Immature natural killer cell (primary cell): Measurements from ENCODE around the gene WNT6. TPM values are rescaled to one million over a fixed set of nuclear protein-coding genes. Genes with fewer than 3 reads are reported as not detected.
A peak's percentile ranks its signal among the peaks of the same experiment; 100 is the strongest.

Source experiments
- DNase-seq, 3 donors: peaks; one replicate each; pipeline ENCODE4 v3.0.0; 2022; ENCODE audit warnings: mixed read lengths in 1 of 3
- H3K27ac Mint-ChIP-seq, 6 donors: one replicate each; pipeline ENCODE4 v1.8.0; 2020; ENCODE audit warnings: mixed read lengths in 6 of 6, mild to moderate bottlenecking in 5 of 6, inconsistent platforms in 4 of 6, moderate library complexity in 3 of 6
- H3K27me3 Mint-ChIP-seq, 3 donors: one replicate each; pipeline ENCODE4 v1.8.0; 2020 to 2021; ENCODE audit warnings: low read depth in 3 of 3, mild to moderate bottlenecking in 3 of 3, mixed read lengths in 3 of 3, moderate library complexity in 3 of 3, inconsistent platforms in 1 of 3
- H3K36me3 Mint-ChIP-seq, 3 donors: one replicate each; pipeline ENCODE4 v1.8.0; 2020; ENCODE audit warnings: mixed read lengths in 3 of 3, inconsistent platforms in 2 of 3, mild to moderate bottlenecking in 2 of 3
- H3K4me1 Mint-ChIP-seq, 2 donors: one replicate each; pipeline ENCODE4 v1.8.0; 2020; ENCODE audit warnings: inconsistent platforms in 2 of 2, mild to moderate bottlenecking in 2 of 2, mixed read lengths in 2 of 2, moderate library complexity in 1 of 2
- H3K4me3 Mint-ChIP-seq, 5 donors: one replicate each; pipeline ENCODE4 v1.8.0; 2020; ENCODE audit warnings: mild to moderate bottlenecking in 5 of 5, mixed read lengths in 5 of 5, inconsistent platforms in 3 of 5, moderate library complexity in 3 of 5
- H3K9me3 Mint-ChIP-seq, 6 donors: one replicate each; pipeline ENCODE4 v1.8.0; 2020; ENCODE audit warnings: mild to moderate bottlenecking in 6 of 6, mixed read lengths in 6 of 6, inconsistent platforms in 4 of 6, moderate library complexity in 3 of 6
- polyA plus RNA-seq, 3 donors: library from polyadenylated mRNA; unstranded; fragments of 300-500 nt; fragmentation: Illumina TruSeq; gene quantifications; one replicate each; pipeline ENCODE4 v1.2.3, GENCODE V29; 2021

The WNT6 gene
- polyA plus RNA-seq, 3 donors from 2014 or later, result 0.22 TPM; not detected in 2

DNA sequence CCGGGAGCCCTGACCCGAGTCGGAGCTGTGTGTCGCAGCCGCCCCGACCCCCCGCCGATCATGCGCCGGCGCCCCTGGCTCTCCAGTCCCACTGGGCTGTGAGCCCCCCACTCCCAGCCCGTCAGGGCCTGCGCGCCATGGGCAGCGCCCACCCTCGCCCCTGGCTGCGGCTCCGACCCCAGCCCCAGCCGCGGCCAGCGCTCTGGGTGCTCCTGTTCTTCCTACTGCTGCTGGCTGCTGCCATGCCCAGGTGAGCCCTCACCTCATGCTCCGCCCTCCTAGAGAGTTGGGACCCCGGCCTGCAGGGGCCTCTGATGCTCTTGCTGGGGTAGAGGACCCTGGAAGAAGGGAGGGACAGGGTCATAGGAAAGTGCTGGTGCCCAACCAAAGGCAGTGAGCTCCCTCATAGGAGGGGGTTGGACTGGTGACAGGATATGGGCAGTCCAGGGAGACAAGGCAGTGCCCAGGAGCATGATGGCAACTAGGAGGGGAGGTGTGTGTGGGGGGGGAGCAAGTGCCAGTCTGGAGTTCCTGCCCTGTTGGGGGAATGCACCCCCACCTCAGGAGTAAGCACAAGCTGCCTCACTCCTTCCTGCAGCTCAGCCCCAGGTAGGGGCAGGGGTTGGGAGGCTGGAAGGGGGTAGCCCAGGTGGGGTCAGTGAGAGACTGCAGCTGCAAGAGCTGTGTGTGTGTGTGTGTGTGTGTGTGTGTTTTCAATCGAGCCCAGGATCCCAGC, 21.4 kb downstream of the WNT6 start:
- Mint-ChIP-seq H3K36me3 (peaks cover 0 to 5% (median 4%) of the 10 kb centered on the region in 3 donors), H3K9me3 (no peaks in the 10 kb centered on the region), H3K27me3 (peaks cover 24 to 30% (median 29%) of the 10 kb centered on the region in 3 donors), H3K27ac (peak overlapping the region in 4 of 6 donors; percentile 2 to 68 (median 20)), H3K4me3 (peak overlapping the region; percentile 44 to 65 (median 60)), H3K4me1 (peaks cover 11% of the 10 kb centered on the region in 2 donors)
- no peak for DNase-seq

GRCh38 chr2:218881744-218882460, 22.3 kb downstream of the WNT6 start:
- H3K36me3 Mint-ChIP-seq, result peaks cover 0 to 5% (median 4%) of the 10 kb centered on the region in 3 donors

GRCh38 chr2:218882461-218882816, 22.8 kb downstream of the WNT6 start:
- H3K4me1 Mint-ChIP-seq, result peaks cover 11% of the 10 kb centered on the region in 2 donors
- peaks cover 20 to 33% (median 23%) of the 10 kb centered on the region in 3 donors for H3K27me3 Mint-ChIP-seq
- peaks cover 0 to 5% (median 4%) of the 10 kb centered on the region in 3 donors for H3K36me3 Mint-ChIP-seq
- DNase-seq, result no peak
- H3K9me3 Mint-ChIP-seq, result no peaks in the 10 kb centered on the region
- H3K27ac Mint-ChIP-seq, result peak overlapping the region in 3 of 6 donors; percentile 20 to 77 (median 56)
- no peak overlapping the region for H3K4me3 Mint-ChIP-seq

More at GRCh38 chr2:218881744-218882460, 22.3 kb downstream of the WNT6 start:
- peaks cover 11% of the 10 kb centered on the region in 2 donors for H3K4me1 Mint-ChIP-seq
- H3K4me3 Mint-ChIP-seq, result peak overlapping the region in 2 of 5 donors; percentile 18 to 58
- no peaks in the 10 kb centered on the region for H3K9me3 Mint-ChIP-seq
- peak overlapping the region in 2 of 6 donors; percentile 56 to 77 for H3K27ac Mint-ChIP-seq
- H3K27me3 Mint-ChIP-seq, result peaks cover 21 to 30% (median 26%) of the 10 kb centered on the region in 3 donors
- DNase-seq, result no peak

DNA sequence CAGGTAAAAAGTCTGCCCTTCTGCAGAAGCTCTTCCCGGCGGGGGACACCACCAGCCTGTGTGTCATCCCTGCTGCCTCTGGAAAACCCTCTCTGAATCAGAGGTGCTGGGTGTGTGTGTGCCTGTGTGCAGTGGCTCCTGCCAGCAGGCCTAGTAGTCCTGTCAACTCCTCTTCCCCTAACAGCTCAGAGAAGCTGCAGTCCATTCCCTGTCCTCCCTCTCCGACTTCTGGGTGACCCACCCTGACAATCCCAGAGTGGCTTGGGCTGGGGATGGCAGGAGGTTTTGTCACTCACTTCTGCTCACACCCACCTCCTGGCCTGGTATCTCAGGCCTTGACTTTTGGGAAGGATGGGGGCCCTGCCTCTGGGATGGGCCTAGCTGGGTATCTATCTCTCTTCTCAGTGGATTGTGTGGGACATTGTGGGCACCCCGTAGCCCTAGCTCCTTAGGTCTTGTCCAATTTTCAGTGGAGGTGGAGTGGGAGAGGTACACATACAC, 23.3 kb downstream of the WNT6 start:
- Mint-ChIP-seq H3K27me3 (peaks cover 18 to 33% (median 23%) of the 10 kb centered on the region in 3 donors), H3K4me1 (peaks cover 11% of the 10 kb centered on the region in 2 donors), H3K27ac (peak overlapping the region in 2 of 6 donors; percentile 31 to 77), H3K9me3 (no peaks in the 10 kb centered on the region), H3K36me3 (peaks cover 0 to 5% (median 4%) of the 10 kb centered on the region in 3 donors), H3K4me3 (peak overlapping the region in 2 of 5 donors; percentile 30 to 34)
- DNase-seq, result no peak

- peaks cover 11% of the 10 kb centered on the region in 2 donors for H3K4me1 Mint-ChIP-seq
- H3K36me3 Mint-ChIP-seq, result peaks cover 0 to 5% (median 4%) of the 10 kb centered on the region in 3 donors
- no peaks in the 10 kb centered on the region for H3K9me3 Mint-ChIP-seq
- H3K4me3 Mint-ChIP-seq, result peak overlapping the region in 3 of 5 donors; percentile 26 to 34 (median 30)
- H3K27ac Mint-ChIP-seq, result peak overlapping the region in 1 of 6 donors; percentile 77
- peak in 1 of 3 donors; percentile 24 for DNase-seq
- peaks cover 18 to 29% (median 23%) of the 10 kb centered on the region in 3 donors for H3K27me3 Mint-ChIP-seq
Observed at GRCh38 chr2:218883491-218884490, 24.2 kb downstream of the WNT6 start.

GRCh38 chr2:218884519-218884918, 24.9 kb downstream of the WNT6 start:
- peaks cover 0 to 5% (median 4%) of the 10 kb centered on the region in 3 donors for H3K36me3 Mint-ChIP-seq
- peaks cover 18 to 27% (median 19%) of the 10 kb centered on the region in 3 donors for H3K27me3 Mint-ChIP-seq
- H3K4me3 Mint-ChIP-seq, result peak overlapping the region in 1 of 5 donors; percentile 26
- no peak for DNase-seq
- no peaks in the 10 kb centered on the region for H3K9me3 Mint-ChIP-seq
- H3K4me1 Mint-ChIP-seq, result peaks cover 6 to 7% of the 10 kb centered on the region in 2 donors
- peak overlapping the region in 1 of 6 donors; percentile 46 for H3K27ac Mint-ChIP-seq

DNA sequence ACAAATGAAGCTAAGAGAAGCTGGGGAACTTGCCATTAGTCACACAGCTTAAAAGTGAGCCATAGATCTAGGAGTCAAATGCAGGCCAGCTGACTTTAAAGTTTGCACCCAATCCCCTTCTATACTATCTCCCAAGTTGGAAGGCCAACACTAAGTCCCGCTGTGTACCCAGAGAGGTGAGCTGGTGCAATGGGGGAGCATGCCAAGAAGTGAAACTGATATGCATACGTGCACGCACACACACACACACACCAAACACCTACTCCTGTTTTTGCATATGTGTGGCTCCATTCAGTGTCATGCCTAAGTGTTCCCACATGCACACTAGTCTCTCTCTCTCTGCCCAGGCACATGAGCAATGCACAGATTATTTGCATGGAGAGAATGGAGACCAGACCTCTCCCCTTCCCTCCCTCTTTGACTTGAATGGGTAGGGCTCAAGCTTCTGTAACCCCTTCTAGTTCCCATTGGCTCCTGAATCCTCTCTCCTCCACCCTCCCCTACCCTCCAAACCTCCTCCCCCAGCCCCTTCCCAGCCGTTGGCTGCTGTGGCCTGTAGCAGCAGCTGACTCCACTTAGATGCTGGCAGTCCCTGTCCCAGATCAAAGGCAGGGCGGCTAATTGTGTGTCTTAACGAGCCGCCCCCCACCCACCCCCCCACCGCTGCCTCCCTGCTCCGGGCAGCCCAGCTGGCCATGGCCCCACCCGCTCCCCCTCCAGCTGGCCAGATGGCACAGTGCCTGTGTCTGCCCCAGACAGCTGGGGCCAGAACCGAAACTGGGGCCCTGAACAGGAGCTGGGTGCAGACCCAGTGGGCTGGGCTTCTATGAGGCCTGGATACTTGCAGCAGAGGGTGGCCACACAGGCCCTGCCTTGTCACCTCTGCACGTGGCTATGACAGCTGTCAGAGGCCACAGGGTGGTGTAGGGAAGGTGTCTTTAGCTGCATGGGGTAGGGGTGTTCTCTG, 26.7 kb downstream of the WNT6 start:
- H3K27ac Mint-ChIP-seq, result no peak overlapping the region
- H3K4me3 Mint-ChIP-seq, result no peak overlapping the region
- peaks cover 0 to 2% of the 10 kb centered on the region in 2 donors for H3K4me1 Mint-ChIP-seq
- no peaks in the 10 kb centered on the region for H3K9me3 Mint-ChIP-seq
- DNase-seq, result no peak
- peaks cover 17 to 20% (median 17%) of the 10 kb centered on the region in 3 donors for H3K27me3 Mint-ChIP-seq
- H3K36me3 Mint-ChIP-seq, result peaks cover 0 to 5% (median 4%) of the 10 kb centered on the region in 3 donors

DNA sequence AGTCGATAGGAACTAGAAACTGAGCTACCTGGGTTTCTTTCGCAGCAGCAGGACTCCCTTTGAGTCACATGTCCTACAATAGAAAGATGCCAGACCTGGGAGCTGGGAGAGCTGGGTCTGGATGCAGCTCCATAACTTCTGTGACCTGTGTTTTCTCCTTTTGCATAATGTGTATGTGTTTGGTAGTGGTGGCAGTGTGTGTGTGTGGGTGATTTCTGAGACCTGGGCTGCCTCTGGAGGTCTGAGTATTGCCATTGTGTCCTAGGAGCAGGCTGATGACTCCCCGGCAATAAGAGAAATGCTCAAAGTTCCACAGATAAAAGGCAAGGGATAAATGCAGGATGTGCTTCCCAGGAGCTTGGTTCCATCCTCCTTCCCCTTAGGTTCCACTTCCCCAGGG, 27.5 kb downstream of the WNT6 start:
- H3K27ac Mint-ChIP-seq, result no peak overlapping the region
- H3K27me3 Mint-ChIP-seq, result peaks cover 12 to 21% (median 16%) of the 10 kb centered on the region in 3 donors
- H3K9me3 Mint-ChIP-seq, result no peaks in the 10 kb centered on the region
- peaks cover 0 to 5% (median 4%) of the 10 kb centered on the region in 3 donors for H3K36me3 Mint-ChIP-seq
- no peak for DNase-seq
- no peak overlapping the region for H3K4me3 Mint-ChIP-seq
- H3K4me1 Mint-ChIP-seq, result peaks cover 4 to 5% of the 10 kb centered on the region in 2 donors

GRCh38 chr2:218888341-218888740, 28.7 kb downstream of the WNT6 start:
- Mint-ChIP-seq H3K4me3 (no peak overlapping the region), H3K27me3 (peaks cover 14 to 29% (median 25%) of the 10 kb centered on the region in 3 donors), H3K4me1 (peaks cover 13 to 17% of the 10 kb centered on the region in 2 donors), H3K9me3 (peaks cover 0 to 2% (median 0%) of the 10 kb centered on the region in 6 donors), H3K27ac (peak overlapping the region in 1 of 6 donors; percentile 38), H3K36me3 (peaks cover 0 to 5% (median 4%) of the 10 kb centered on the region in 3 donors)
- DNase-seq, result no peak

GRCh38 chr2:218889937-218890336, 30.3 kb downstream of the WNT6 start:
- DNase-seq, result no peak
- peak overlapping the region in 2 of 6 donors; percentile 64 to 94 for H3K27ac Mint-ChIP-seq
- peaks cover 0 to 2% (median 0%) of the 10 kb centered on the region in 6 donors for H3K9me3 Mint-ChIP-seq
- H3K4me3 Mint-ChIP-seq, result no peak overlapping the region
- H3K4me1 Mint-ChIP-seq, result peaks cover 26 to 30% of the 10 kb centered on the region in 2 donors
- H3K27me3 Mint-ChIP-seq, result peaks cover 16 to 36% (median 34%) of the 10 kb centered on the region in 3 donors
- H3K36me3 Mint-ChIP-seq, result peaks cover 0 to under 1% (median 0%) of the 10 kb centered on the region in 3 donors

GRCh38 chr2:218890369-218890768, 30.8 kb downstream of the WNT6 start:
- Mint-ChIP-seq H3K4me1 (peaks cover 30 to 33% of the 10 kb centered on the region in 2 donors), H3K4me3 (no peak overlapping the region), H3K27me3 (peaks cover 17 to 38% (median 35%) of the 10 kb centered on the region in 3 donors), H3K27ac (peak overlapping the region in 5 of 6 donors; percentile 20 to 95 (median 94)), H3K9me3 (peaks cover 0 to 2% (median 0%) of the 10 kb centered on the region in 6 donors), H3K36me3 (no peaks in the 10 kb centered on the region)
- DNase-seq, result no peak
